Measurements from ENCODE around the gene ABCF3. TPM values are rescaled to one million over a fixed set of nuclear protein-coding genes. Genes with fewer than 3 reads are reported as not detected.

Gene ABCF3
- total and polyA plus RNA-seq, 2 experiments from 2014 or later, result 33.1 to 62.7 TPM

DNA sequence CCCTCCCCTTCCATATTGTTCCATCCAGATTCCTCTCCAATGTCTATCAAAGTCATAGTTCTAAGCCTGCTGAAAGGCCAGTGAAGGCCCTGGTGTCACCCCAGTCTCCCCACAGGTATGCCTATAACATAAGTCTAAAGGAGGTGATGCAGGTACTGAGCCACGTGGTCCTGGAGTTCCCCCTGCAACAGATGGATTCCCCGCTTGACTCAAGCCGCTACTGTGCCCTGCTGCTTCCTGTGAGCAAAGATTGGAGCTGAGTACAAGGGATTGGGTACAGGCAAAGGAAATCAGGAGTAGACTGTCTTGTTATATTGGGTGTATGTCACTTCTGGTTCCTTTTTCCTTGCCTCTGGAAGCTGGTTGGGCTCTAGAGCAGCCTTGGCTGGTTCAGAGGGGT is 42.7 kb upstream of the ABCF3 start:
- no peaks in the 10 kb centered on the region for H3K9me3 ChIP-seq (ENCODE audit: low read depth)
- H2AFZ ChIP-seq, result no peak overlapping the region
- H3K27me3 ChIP-seq, result no peaks in the 10 kb centered on the region
- H3K27ac ChIP-seq, result no peak overlapping the region
- WGBS (ENCODE audit: low lambda C conversion rate, missing lambda C conversion rate), result 98% methylated on average over 3 of the region's 3 CpGs
- H3K36me3 ChIP-seq (replicated peaks; ENCODE audit: insufficient read depth, low read depth), result no peaks in the 10 kb centered on the region
- H3K9me2 ChIP-seq (replicated peaks; ENCODE audit: insufficient read depth), result no peaks in the 10 kb centered on the region
- DNase-seq (ENCODE audit: low spot score), result no peak
- H3K4me3 ChIP-seq, result no peak overlapping the region
- peaks cover 26% of the 10 kb centered on the region for H3K79me2 ChIP-seq
- no peaks in the 10 kb centered on the region for H4K20me1 ChIP-seq (ENCODE audit: insufficient read depth, poor library complexity, severe bottlenecking)
- TF ChIP-seq EZH2phosphoT487 (IDR thresholded peaks at IDR 0.05; ENCODE audit: low read depth, severe bottlenecking, unreplicated experiment) (no peak), EZH2 (IDR thresholded peaks at IDR 0.05; ENCODE audit: borderline replicate concordance) (no peak)
- TF ChIP-seq, protein P1, sequence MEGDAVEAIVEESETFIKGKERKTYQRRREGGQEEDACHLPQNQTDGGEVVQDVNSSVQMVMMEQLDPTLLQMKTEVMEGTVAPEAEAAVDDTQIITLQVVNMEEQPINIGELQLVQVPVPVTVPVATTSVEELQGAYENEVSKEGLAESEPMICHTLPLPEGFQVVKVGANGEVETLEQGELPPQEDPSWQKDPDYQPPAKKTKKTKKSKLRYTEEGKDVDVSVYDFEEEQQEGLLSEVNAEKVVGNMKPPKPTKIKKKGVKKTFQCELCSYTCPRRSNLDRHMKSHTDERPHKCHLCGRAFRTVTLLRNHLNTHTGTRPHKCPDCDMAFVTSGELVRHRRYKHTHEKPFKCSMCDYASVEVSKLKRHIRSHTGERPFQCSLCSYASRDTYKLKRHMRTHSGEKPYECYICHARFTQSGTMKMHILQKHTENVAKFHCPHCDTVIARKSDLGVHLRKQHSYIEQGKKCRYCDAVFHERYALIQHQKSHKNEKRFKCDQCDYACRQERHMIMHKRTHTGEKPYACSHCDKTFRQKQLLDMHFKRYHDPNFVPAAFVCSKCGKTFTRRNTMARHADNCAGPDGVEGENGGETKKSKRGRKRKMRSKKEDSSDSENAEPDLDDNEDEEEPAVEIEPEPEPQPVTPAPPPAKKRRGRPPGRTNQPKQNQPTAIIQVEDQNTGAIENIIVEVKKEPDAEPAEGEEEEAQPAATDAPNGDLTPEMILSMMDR (IDR thresholded peaks at IDR 0.05; ENCODE audit: poor library complexity), result no peak
- no peak overlapping the region for H3K4me2 ChIP-seq
- H3K4me1 ChIP-seq (ENCODE audit: insufficient read depth), result peaks cover 6% of the 10 kb centered on the region

DNA sequence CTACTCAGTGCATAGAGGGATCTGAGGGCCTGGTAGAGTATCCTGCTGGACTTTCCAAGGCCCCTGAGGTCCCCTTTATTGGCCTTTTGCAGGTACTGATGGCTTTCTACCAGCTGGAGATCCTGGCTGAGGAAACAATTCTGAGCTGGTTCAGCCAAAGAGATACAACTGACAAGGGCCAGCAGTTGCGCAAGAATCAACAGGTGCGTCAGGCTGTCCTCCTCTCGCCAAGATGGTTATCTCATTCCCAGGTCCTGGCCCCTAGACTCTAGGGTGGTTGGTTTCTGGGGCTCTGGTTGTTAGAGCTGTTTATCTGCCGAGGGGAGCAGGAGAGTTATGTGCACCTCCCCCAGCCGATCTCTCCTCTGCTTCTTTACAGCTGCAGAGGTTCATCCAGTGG is 41.5 kb upstream of the ABCF3 start:
- H3K36me3 ChIP-seq (replicated peaks; ENCODE audit: insufficient read depth, low read depth), result no peaks in the 10 kb centered on the region
- H2AFZ ChIP-seq, result no peak overlapping the region
- no peak overlapping the region for H3K4me2 ChIP-seq
- peaks cover 6% of the 10 kb centered on the region for H3K4me1 ChIP-seq (ENCODE audit: insufficient read depth)
- no peaks in the 10 kb centered on the region for H3K27me3 ChIP-seq
- WGBS (ENCODE audit: low lambda C conversion rate, missing lambda C conversion rate), result 82% methylated on average over 5 of the region's 5 CpGs
- H3K9me3 ChIP-seq (ENCODE audit: low read depth), result no peaks in the 10 kb centered on the region
- TF ChIP-seq EZH2phosphoT487 (IDR thresholded peaks at IDR 0.05; ENCODE audit: low read depth, severe bottlenecking, unreplicated experiment), result no peak
- TF ChIP-seq, protein P1 (IDR thresholded peaks at IDR 0.05; ENCODE audit: poor library complexity), result no peak
- TF ChIP-seq EZH2 (IDR thresholded peaks at IDR 0.05; ENCODE audit: borderline replicate concordance), result no peak
- H3K9me2 ChIP-seq (replicated peaks; ENCODE audit: insufficient read depth), result no peaks in the 10 kb centered on the region
- H3K79me2 ChIP-seq, result peaks cover 15% of the 10 kb centered on the region
- no peak overlapping the region for H3K4me3 ChIP-seq
- H4K20me1 ChIP-seq (ENCODE audit: insufficient read depth, poor library complexity, severe bottlenecking), result no peaks in the 10 kb centered on the region
- peak overlapping the region; percentile 78 for H3K27ac ChIP-seq
- no peak for DNase-seq (ENCODE audit: low spot score)

DNA sequence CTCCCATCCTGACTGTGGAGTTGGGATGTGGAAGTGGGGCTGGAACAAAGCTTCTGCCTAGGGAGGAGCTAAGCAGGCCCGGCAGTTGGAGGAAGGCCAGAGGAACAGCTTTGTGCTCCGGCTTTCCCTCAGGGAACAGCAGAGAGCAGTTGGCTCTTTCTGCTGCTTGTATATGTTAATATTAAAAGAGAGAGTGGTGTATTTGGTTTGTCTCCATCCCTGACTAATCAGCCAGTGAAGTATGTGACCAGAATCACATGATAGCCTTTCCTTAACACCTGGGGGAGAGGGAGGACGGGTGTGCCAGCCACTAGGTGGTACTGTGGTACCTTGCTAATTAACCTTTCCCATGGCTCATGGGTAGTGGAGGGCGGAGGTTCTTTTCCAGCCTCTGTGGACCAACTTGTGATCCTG is 40.9 kb upstream of the ABCF3 start:
- Histone ChIP-seq H3K4me1 (ENCODE audit: insufficient read depth) (peaks cover 6% of the 10 kb centered on the region), H3K79me2 (peaks cover 9% of the 10 kb centered on the region), H3K4me2 (no peak overlapping the region), H4K20me1 (ENCODE audit: insufficient read depth, poor library complexity, severe bottlenecking) (no peaks in the 10 kb centered on the region), H2AFZ (no peak overlapping the region), H3K9me2 (replicated peaks; ENCODE audit: insufficient read depth) (no peaks in the 10 kb centered on the region), H3K36me3 (replicated peaks; ENCODE audit: insufficient read depth, low read depth) (no peaks in the 10 kb centered on the region), H3K27me3 (no peaks in the 10 kb centered on the region), H3K27ac (peak overlapping the region; percentile 78), H3K4me3 (no peak overlapping the region), H3K9me3 (ENCODE audit: low read depth) (no peaks in the 10 kb centered on the region)
- DNase-seq (ENCODE audit: low spot score), result peak; percentile 81
- WGBS (ENCODE audit: low lambda C conversion rate, missing lambda C conversion rate), result 56% methylated on average over 4 of the region's 4 CpGs
- TF ChIP-seq EZH2 (IDR thresholded peaks at IDR 0.05; ENCODE audit: borderline replicate concordance), result no peak
- TF ChIP-seq, protein P1 (IDR thresholded peaks at IDR 0.05; ENCODE audit: poor library complexity), result peak; percentile 56
- TF ChIP-seq EZH2phosphoT487 (IDR thresholded peaks at IDR 0.05; ENCODE audit: low read depth, severe bottlenecking, unreplicated experiment), result no peak
